ENCODE data around the gene ZNF724.

DNA sequence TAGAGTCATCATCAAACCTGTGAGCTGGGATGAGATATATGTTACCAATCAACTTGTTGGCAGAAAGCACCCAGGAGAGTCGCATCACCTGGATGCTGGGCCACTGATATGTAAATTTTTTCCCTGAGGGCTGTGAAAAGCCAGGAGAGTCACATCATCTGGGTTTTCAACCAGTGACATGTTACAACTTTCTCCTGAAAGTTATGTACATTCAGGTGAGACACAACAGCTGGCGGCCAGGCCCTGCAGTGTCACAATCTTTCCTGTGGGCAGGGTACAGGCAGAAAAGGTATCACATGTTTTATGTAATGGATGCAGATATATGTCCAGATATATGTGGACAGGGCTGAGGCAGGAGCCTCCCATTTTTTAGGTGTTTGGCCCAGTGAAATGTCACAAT lies 13.2 kb upstream of the ZNF724 start:
- TF ChIP-seq POLR2A (IDR thresholded peaks at IDR 0.05), result no peak
- TF ChIP-seq, protein P1, sequence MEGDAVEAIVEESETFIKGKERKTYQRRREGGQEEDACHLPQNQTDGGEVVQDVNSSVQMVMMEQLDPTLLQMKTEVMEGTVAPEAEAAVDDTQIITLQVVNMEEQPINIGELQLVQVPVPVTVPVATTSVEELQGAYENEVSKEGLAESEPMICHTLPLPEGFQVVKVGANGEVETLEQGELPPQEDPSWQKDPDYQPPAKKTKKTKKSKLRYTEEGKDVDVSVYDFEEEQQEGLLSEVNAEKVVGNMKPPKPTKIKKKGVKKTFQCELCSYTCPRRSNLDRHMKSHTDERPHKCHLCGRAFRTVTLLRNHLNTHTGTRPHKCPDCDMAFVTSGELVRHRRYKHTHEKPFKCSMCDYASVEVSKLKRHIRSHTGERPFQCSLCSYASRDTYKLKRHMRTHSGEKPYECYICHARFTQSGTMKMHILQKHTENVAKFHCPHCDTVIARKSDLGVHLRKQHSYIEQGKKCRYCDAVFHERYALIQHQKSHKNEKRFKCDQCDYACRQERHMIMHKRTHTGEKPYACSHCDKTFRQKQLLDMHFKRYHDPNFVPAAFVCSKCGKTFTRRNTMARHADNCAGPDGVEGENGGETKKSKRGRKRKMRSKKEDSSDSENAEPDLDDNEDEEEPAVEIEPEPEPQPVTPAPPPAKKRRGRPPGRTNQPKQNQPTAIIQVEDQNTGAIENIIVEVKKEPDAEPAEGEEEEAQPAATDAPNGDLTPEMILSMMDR (IDR thresholded peaks at IDR 0.05), result no peak
